GM12875 (cell line): ENCODE measurements around the gene SAXO2.
"Not testable (repeated sequence)": the region's sequence is repeated elsewhere in the genome, so short reads cannot be mapped to it uniquely, and the experiment has no call there.

Experiments
- H3K4me3 ChIP-seq: one replicate; pipeline ENCODE4 v1.5.1; 2011; ENCODE audit warnings: low read depth, low read length, control low read depth

Gene SAXO2

DNA sequence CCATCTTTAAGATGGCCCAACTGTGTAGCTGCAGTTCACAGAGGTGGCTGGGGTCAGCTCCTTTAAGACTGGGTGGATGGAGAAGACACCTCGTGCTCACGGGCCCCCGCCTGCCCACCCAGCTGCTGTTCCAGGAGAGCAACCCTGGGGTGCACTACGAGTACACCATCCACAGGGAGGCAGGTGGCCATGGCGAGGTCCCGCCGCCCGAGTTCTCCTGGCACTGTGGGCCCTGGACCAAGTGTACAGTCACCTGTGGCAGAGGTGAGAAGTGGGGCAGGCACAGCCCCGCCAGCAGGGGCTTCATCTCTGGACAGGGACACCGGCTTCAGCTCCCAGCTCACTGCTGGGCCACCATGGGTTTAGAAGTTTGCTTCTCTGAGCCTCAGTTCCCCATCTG lies 59.9 kb downstream of the SAXO2 start:
- not testable (repeated sequence) for H3K4me3 ChIP-seq

DNA sequence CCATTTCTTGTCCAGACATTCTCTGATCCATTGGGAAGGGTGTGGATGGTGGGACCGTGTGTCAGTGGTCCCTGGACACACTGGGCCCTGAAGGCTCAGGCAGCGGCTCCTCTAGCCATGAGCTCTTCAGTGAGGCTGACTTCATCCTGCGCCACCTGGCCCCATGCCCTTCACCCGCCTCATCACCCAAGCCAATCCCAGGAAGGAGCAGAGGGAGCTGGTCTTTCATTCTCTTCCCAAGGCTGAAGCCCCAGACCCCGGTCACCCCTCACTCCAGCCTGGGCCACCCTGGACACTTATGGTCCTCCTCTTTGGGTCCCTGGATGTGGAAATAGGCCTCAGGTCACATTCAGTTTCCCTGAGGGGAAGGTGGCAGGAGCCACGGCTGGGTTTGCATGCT lies 62.2 kb downstream of the SAXO2 start:
- H3K4me3 ChIP-seq, result not testable (repeated sequence)

DNA sequence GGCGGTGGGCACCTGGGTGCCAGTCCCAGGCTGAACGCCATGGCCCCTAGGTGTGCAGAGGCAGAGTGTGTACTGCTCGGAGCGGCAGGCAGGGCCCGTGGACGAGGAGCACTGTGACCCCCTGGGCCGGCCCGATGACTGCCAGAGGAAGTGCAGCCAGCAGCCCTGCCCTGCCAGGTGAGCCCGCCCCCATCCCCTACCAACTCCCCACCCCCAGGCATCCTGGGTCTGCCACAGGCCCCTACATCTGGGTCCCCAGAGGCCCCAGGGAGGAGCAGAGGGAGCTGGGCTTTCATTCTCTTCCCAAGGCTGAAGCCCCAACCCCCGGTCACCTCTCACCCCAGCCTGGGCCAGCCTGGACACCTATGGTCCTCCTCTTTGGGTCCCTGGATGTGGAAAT lies 63.0 kb downstream of the SAXO2 start:
- H3K4me3 ChIP-seq, result not testable (repeated sequence)

DNA sequence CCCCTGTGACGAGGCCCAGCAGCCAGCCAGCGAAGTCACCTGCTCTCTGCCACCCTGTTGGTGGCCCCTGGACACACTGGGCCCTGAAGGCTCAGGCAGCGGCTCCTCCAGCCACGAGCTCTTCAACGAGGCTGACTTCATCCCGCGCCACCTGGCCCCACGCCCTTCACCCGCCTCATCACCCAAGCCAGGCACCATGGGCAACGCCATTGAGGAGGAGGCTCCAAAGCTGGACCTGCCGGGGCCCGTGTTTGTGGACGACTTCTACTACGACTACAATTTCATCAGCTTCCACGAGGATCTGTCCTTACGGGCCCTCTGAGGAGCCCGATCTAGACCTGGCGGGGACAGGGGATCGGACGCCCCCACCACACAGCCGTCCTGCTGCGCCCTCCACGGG lies 64.3 kb downstream of the SAXO2 start:
- H3K4me3 ChIP-seq, result not testable (repeated sequence)

GRCh38 chr15:82327372-82327771 lies 64.8 kb downstream of the SAXO2 start:
- H3K4me3 ChIP-seq, result not testable (repeated sequence)

DNA sequence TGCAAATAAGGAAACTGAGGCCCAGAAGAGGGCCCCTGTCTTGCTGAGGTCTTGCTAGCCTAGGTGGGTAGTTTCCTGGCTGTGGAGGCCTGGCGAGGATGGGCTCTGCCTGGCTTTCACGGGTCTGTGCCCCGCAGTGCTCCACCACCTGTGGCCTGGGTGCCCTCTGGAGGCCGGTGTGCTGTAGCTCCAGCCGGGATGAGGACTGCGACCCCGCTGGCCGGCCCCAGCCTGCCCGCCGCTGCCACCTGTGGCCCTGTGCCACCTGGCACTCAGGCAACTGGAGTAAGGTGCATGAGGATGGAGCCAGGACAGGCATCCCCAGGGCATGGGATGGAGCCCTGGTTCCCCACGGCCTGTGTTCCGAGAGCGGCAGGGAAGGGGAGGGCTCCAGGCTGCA lies 66.4 kb downstream of the SAXO2 start:
- not testable (repeated sequence) for H3K4me3 ChIP-seq

DNA sequence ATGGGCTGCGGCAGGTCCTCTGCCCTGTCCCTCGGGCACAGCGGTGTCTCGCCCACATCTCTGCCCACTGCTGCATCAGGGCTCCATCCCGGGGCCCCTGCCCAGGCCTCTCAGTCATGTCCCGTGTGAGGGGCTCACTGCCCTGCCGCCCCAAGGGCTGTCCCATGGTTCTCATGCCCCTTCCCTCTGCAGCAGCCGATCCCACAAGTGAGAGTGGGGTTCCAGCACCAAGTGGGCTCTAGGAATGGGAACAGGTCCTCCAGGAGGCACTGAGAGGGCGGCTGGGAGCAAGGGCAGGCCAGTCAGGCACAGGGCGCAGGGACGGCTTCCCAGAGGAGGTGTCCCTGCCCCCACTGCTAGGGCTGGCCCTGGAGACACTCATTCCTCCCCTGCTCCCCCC lies 68.3 kb downstream of the SAXO2 start:
- H3K4me3 ChIP-seq, result not testable (repeated sequence)

DNA sequence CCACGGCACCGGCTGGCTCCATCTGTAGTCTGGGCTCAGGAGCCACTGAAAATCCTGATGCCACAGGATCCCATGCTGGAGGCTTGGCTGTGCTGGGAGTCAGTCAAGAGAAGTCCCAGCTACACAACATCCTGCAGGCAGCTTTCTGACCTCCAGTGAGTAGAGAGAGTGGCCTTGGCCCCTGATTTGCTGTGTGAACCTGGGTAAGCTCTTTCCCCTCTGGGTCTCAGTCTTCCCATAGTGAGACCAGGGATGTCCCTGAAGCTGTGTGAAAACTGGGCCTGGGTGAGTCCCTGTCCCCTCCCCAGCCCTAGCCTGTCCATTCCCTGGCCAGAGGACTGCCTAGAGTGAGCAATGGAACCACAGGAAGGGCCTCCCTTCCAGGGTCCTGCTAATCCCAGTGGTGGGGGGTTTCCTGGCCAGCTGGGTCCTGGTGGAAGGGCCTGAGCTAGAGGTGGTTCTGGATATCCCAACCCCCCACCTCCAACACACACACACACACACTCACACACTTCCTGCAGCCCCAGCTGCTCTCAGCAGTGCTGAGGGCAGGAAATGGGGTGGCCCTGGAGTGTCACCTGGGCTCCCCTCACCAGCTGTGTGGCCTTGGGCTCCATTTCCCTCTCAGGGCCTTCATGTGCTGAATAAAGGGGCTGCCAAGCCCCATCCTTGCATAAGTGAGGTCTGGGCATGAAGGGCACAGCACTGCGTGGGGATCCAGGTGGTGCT lies 69.1 kb downstream of the SAXO2 start:
- H3K4me3 ChIP-seq, result not testable (repeated sequence)

GRCh38 chr15:82332711-82333602 lies 70.3 kb downstream of the SAXO2 start:
- not testable (repeated sequence) for H3K4me3 ChIP-seq

- H3K4me3 ChIP-seq, result not testable (repeated sequence)
Measured at GRCh38 chr15:82333603-82334553, 71.3 kb downstream of the SAXO2 start.
